SIG-M5 treated with dmso at 0.1 percent for 504 hours (cell line): ENCODE results near the gene COL8A1.

Source experiments
- DNase-seq: peaks from one replicate; lab custom pipeline; 2025; ENCODE audit not compliant: unreplicated experiment; lab: John Stamatoyannopoulos, UW

Gene COL8A1

DNA sequence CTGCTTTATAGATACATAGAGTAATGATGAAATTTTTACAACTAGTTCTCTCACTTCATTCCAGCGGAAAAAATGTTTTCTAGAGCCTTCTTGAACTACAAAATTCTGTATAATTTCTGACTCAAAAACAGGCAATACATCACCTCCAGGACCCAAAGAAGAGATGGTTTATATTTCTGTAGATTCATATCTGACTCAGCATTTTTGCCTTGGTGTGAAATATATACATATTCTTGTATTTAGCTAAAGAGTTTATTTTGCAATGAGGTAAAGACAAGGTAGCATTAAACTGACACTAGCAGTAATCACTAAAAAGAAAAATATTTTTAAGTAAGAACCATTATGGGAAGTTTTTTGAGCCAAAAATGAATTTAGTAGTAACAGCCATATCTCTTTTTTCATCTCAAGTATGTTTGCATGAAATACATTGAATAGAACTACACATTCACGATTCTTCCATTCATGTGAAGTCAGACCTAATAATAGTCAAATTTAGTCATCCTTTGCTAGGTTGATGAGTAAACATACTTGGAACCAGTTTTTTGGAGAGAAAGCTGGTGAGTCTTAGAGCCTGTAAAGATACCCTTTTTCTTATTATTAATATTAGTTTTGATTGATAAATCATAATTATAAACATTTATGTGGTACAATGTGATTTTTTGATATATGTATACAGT lies 31.6 kb downstream of the COL8A1 start:
- no peak for DNase-seq

DNA sequence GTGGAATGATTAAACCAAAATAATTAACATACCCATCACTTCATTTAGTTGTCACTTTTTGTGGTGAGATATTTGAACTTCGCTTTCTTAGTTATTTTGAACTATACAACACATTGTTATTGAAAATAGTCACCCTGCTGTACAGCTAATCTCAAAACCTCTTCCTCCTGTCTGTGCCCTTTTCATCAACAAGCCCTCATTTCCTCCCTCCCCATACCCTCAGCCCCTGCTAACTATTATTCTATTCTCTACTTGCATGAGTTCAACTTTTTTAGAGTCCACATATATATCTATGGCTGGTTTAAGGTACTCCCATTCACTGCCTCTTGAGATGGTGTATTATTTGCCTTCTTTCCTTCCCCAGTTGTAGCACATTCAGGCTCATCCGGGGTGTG lies 32.2 kb downstream of the COL8A1 start:
- no peak for DNase-seq

DNA sequence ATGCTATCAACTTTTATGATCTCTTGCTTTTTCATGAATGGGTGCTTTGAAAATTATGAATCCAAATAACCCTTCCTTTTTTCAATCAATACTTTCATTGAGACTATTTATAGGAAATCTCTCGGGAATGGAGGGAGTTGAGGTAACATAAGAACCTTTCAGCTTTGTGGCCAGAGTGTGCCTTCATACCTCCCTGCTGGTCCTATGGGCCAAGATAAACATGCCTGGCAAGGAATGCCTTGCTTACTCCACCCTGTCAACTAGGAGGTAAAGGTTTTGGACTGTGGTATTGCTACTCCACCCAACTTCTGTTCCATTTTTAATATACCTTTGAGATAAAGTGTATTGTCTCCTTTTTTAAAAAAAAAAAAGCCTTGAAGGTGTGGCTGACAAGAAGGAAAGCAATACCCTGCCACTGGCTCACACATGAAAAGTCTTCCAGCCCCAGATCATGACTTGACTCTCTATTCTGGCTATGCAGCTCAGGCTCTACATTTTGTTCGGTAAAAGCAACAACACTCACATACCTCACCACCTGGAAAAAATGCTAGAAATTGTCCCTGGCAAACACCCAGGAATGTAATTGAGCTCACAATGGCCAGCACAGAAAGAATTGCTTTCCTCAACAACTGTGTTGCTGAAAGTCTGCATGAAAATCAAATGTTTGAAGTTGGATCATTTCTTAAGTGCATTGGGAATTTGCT lies 35.8 kb downstream of the COL8A1 start:
- no peak for DNase-seq

DNA sequence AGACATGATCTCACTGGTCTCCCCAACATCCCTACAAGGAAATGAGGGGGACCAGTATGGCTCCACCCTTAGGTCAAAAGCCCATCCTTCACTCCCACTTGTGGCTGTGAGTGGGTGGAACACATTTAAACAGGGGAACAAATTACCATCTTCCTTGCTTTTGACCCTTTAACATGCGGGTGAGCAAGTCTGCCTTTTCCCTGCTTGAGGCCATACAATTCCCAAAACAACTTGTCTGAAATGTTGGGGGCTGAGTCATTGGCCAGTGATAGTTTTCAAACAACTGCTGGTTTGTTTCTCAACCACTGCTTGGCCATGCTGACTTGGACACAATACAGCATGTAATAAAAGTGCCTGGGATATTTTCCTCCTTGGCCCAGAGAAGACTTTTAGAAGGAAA lies 39.6 kb downstream of the COL8A1 start:
- no peak for DNase-seq

DNA sequence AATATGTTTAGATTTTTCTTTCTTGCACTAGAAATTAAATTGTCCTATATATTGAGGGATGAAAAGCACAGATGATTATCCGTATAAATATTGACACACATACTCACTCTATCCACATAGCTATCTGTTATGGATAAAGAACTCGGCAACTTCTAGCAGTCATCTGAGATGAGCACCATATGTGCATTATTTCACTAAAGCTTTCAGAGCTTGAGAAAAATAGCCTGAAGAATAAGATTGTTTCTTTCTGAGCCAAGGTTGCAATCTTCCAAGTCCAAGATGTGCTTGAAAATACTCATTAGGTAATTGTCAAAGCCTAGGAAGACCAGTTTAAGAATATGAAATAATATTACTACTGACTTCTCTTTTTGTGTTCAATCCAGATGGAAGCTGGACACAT lies 40.5 kb downstream of the COL8A1 start:
- DNase-seq = no peak

DNA sequence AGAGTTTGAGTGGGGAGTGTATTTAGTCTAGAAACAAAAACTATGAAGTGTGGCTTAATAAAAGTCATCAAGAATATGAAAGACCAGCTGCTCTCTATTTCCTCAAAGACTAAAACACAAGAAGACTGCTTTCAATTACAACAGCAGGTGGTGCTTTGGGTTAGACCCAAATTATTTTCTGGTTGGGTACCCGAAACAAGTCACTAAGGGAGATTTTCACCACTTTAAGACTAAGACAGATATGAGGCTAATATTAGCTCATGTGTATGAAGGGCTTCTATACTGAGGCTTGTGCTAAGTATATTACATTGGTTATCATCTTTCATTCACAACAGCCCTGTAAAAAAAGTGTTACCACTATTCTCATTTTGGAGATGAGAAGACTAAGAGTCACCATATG lies 43.1 kb downstream of the COL8A1 start:
- no peak for DNase-seq

DNA sequence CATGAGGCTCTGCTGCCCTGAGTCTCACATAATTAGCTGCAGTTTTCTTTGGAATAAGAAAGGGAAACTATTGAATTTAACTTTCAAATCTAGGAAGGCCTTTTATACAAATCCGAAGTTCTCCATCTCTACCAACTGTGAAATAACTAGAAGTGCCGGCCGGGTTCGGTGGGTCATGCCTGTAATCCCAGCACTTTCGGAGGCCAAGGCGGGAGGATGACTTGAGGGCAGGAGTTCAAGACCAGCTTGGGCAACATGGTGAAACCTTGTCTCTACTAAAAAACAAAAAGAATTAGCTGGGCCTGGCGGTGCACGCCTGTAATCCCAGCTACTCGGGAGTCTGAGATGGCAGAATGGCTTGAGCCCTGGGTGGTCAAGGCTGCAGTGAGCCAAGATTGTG lies 43.6 kb downstream of the COL8A1 start:
- DNase-seq = no peak

DNA sequence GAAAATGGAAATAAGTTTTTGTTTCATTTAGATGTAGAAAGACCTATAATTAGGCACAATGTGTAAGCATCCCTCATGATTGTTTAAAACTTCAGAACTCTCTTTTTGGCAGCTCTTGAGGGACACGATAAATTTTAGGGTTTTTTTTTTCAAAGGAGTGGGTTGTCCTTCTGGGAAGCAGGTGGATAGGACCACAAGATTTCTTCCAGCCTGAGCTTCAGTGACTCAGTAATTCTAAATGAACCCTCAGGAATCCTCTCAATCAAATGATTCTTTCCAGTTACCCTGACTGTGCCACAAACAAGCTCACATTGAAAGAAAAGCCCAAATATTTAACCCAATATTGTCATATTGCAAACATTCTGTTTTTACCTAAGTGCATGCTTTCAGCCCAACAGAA lies 45.1 kb downstream of the COL8A1 start:
- no peak for DNase-seq

DNA sequence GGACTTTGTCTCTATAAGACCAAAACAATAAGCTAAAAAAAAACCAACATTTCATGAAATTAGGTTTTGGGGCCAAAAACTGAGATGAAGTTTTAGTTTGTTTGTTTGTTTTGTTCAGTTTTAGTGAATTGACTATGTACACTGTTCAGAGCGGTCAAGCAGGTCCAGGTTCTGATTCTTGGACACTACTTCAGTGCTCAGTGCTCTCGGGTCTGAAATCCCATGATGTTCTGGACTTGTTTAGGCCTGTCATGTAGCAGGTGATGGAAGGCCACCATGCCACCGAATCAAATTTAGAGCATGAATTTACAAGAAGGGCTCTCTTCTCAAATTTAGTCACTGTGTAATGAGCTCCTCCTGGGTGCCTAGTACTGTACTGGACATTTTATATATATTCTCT lies 45.5 kb downstream of the COL8A1 start:
- DNase-seq = no peak

DNA sequence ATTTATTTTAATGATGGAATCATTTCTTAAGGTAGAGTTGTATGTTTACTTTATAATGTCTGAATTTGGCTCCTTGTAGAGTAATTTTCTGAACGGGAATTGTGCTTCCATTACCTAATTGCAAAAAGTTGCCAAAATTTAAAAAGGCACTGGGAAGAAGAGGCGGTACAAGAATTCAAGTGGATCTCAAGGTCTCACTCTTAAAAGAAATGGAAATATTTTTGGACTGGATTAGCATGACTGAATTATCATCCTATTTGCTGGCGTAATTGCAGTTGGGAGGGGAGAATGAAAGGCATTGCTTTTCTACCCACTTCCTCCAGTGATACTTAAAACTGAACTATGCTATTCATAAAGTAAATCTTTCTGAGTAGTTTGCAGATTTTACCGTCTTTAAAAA lies 46.2 kb downstream of the COL8A1 start:
- no peak for DNase-seq

DNA sequence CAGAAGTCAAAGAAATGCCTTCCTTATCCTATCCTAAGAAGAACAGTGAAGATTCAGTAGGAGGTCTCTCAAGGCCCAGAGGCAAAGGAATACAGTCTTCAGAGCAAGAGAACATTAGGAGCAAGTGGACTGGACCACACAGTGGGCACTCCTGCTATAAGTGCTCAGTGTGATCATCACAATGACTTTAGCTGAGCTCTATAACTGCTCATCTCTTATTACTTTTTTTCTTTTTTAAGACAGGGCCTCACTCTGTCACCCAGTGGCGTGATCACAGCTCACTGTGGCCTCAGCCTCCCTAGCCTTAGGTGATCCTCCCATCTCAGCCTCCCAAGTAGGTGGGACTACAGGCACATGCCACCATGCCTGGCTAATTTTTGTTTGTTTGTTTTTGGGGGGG lies 48.1 kb downstream of the COL8A1 start:
- no peak for DNase-seq

DNA sequence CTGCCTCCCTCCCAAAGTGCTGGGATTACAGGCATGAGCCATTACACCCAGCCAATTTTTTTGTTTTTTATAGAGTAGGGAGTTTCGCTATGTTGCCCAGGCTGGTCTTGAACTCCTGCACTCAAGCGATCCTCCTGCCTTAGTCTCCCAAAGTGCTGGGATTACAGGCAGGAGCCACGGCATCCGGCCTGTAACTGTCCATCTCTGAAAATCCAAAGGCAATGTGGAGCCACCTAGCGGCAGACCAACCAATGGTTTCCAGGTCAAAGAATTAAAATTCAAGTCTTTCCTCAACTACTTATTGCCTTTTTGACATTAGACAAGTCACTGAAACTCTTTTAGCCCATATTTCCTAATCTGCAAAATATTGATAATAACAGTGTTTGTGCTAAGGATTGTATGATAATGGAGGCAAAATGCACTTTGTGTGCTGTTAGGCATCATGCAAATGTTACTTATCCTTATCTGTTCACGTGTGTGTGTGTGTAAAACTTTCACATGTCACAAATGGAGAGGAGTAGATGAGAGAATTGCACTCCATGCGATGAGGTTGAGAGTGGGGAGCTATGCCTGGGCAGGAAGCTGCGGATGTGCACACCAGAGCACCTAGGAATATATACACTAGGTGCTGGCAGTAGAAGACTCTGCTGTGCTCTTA lies 48.7 kb downstream of the COL8A1 start:
- peak; percentile 48 for DNase-seq

DNA sequence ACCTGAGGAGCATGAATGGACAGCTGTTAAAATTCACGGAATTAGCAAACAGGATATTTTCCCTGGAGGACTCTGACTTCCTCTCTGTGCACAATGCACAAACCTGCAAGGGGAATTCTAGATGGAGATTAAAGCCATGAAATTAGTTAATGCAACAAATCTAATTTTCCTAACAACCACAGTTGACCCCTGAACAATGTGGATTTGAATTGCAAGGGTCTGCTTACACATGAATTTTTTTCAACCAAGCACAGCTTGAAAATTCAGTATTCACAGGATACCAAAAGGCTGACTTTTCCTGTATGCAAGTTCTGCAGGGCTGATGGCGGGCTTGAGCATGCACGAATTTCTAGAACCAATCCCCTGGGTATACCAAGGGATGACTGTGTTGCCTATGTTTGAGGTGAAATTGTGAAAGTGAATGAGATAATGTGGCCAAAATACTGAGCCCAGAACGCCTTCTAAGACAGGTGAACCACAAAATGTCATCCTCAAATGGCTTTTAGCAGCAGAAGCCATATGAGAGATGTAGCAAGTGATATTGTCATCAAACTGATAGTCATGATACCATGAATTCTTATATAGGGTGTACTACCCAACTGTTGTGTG lies 52.5 kb downstream of the COL8A1 start:
- DNase-seq = no peak

DNA sequence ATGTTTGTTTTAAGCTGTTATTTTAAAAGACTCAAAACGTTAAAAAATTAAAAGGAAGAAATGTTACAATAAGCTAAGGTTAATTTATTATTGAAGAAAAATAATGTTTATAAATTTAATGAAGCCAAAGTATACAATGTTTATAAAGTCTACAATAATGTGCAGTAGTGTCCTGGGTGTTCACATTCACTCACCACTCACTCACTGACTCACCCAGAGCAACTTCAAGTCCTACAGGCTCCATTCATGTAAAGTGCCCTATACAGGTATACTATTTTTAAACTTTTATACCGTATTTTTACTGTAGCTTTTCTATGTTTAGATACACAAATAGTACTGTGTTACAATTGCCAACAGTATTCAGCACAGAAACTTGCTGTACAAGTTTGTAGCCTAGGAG lies 55.2 kb downstream of the COL8A1 start:
- no peak for DNase-seq

DNA sequence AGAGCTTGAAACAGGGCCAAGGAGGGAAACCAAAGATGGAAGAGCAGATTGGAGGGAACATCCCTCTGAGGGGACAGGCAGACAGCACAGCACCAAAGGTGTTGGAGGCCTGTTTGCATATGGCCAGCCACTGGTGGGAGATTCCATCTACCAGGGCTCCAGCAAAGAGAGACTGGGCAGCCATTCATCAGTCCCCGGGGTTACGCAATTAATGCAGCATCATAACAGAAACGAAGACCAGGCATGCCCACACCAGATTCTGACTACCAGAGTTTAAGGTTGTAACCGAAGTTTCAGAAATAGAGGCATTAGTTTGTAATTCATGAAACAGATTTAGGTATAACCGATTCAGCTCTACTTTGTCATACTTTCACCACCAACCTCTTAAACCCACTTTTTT lies 58.1 kb downstream of the COL8A1 start:
- DNase-seq = no peak

DNA sequence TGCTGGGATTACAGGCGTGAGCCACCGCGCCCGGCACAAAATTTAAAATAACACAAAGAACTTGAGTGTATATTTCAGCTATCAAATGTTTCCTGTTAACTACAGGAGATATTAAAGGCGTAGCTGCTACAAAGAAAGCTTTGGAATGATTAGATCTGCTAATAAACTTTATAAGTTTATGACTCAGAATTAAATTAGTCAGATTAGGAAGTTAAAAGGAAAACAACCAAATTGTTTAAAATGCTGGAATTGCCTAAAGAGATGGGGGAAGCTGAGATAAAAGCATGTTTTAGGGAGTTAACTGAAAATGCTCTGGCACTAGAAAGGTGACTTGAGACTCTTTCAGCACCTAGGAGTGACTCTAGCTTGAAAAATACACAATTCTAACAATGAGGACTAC lies 58.9 kb downstream of the COL8A1 start:
- no peak for DNase-seq

DNA sequence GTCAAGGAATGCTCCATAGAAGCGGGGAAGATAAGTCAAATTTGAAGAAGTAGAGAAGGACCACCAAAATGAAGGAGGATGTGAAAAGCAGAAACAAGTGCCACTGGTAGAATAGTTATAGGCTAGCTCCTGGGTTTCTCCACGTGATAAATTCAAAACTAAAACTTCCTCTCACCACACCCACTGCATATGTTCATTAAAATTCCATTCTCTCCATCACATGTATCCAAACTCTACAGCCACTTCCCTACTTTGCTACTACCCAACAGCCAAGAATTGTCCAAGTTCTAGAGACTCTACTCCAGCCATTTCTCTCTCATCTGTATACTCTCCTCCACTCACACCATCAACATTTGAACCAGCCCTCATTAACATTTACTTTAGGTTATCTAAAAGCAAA lies 60.5 kb downstream of the COL8A1 start:
- no peak for DNase-seq

DNA sequence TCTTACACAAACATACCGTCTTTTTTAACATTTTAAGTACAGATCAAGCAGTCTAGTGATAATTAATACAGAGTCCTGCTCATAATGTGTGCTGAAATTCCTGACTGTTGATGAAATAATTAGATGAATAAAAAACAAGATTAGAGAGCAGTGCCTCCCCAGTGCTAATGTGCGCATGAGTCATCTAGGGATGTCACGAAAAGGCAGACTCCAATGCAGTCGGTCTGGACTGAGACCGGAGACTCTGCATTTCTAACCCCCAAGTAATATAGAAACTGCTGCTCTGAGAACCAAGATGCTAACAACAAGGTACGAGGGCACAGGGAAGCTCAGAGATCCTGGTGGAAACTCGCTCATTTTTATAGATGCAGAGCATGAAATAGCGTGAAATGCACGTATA lies 61.4 kb downstream of the COL8A1 start:
- no peak for DNase-seq

DNA sequence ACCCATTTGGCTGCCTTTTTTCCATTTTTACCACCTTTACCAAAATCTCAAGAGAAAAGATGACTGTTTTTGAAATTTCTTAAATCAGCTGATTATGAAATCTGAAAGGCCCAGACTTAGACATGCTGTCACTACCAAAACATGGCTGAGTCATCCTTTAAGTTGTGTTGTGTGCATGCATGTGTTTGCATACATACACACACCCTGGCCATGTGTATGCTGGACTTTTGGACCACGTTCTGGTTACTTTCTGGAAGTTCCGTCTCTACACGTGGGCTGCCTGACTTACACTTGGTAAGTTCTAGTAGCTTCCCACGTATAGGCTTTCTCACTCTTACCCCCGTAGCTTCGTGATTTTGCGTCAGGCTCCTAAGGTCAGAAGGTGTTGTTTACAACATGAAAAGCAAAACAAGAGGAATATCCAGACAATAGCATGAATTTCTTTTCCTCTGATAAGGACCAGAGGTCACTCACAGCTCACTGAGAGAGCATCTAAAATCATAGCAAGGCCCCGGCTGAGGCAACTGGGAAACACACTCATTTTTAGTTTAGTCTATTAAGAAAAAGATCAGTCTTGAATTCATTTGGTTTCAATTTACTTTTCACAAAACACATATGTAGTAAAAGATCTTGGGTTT lies 62.4 kb downstream of the COL8A1 start:
- DNase-seq = no peak

DNA sequence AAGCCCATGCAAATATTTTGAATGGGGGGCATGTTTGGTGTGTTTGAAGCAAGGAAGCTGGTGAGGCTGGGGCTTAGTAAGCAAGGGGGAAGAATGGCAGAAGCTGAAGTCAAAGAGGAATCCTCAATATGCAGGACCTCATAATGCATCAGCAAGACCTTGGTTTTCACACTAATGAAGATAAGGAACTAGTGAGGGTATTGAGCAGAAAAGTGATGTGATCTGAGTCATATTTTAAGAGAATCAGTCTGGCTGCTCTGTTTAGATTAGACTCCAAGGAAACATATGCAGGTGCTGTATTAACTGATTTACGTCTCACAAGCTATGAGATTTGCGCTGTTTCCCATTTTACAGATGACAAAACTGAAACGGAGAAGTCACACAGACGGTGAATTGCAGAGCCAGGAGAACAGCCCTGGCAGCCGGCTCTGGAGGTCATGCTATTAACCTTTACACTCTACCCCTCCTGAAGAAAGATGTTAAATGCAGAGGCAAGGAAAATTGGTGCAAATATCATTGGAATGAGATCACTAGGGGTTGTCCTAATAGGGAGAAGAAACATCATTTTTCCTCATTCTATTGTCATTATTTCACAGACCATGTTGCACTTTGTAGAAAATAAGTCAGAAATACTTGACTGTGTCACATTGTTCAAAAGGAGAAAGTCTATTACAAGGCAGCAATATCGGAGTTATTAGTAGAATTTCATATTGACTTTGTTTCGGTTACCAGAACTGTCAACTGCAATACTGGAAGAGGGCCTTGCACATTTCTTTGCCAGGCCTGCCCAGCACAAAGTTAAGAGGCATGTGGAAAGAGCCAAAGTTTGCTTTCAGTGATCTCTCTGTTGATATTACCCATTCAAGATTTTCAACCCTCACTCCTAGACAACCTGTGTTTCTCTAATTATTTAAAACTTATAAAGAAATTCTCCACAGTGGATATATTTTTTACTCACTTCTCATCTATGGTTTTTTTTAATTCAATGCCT lies 64.9 kb downstream of the COL8A1 start:
- no peak for DNase-seq
